Activated CD4-positive, alpha-beta T cell treated with anti-CD3 and anti-CD28 coated beads, Interleukin-2, amount 50 U/mL, for 24 hours (primary cell): ENCODE measurements around the gene KRTAP1-1.
"Not testable (repeated sequence)": the region's sequence is repeated elsewhere in the genome, so short reads cannot be mapped to it uniquely, and the experiment has no call there.

Experiments used
- DNase-seq, 2 donors: peaks; one replicate each; pipeline ENCODE4 v3.0.0-alpha.2; 2020; ENCODE audit warnings: low read depth in 1 of 2, low spot score in 1 of 2

The KRTAP1-1 gene

DNA sequence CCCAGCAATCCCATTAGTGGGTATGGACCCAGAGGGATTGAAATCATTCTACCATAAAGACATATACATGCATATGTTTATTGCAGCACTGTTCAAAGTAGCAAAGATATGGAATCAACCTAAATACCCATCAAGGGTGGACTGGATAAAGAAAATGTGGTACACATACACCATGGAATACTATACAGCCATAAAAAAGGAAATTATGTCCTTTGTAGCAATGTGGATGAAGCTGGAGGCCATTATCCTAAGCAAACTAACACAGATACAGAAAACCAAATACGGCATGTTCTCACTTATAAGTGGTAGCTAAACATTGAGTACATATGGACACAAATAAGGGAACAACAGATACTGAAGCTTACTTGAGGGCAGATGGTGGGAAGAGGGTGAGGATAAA lies 16.3 kb upstream of the KRTAP1-1 start:
- DNase-seq, result no peak

DNA sequence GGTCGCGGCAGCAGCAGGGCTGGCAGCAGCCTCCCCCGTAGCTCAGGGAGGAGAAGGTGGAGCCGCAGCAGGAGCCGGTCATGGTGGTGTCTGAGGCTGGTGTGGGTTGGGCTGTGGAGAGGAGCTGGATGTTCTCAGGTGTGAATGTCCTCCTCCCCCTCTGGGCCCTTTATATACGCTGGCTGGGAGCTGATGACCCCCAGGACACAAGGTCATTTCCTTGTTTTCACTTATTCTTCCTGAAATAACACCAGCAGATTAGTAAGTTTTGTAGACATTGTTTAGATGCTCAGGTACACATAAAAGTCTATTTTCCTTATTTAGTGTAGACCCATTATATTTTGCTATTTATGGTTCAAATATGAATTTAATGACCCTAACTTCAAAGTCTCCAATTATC lies 13.9 kb upstream of the KRTAP1-1 start, which contains the start of gene KRTAP2-2:
KRTAP2-2 (minus strand) TSS at position 101 of the 400 bp plus-strand sequence; CDS start at position 82, 19 bp downstream.
- DNase-seq, result not testable (repeated sequence)

DNA sequence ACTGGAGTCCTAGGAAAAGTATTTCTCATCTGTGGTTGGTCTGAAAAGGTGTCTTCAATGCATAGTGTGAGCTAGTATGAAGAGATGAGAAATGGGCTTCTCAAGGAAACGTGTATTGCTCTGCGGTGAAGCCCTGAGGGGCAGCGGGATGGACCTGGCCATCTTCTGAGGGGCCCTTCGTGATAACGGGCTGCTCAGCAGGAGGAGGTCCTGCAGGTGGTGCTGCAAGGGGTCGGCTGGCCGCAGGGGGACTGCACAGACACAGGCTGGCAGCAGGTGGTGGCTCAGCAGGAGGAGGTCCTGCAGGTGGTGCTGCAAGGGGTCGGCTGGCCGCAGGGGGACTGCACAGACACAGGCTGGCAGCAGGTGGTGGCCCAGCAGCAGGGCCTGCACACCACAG lies 13.3 kb upstream of the KRTAP1-1 start:
- not testable (repeated sequence) for DNase-seq

DNA sequence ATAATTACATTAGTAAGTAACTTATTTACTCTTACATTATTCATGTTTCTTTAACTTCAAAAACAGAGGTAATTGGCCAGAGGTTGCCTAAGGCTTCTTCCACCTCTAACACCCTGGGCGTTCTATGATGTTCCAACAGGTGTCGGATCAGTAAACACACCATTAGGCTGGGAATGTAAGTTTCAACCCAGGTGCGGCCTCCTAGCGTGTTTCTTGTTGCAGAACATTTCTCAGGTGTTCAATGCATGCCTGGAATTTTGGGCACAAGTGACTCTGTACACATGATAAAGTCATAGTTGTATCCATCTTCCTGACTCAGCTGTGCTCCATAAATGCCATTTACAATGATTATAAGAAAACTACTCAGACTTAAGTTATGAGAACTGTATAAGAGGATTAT lies 12.8 kb upstream of the KRTAP1-1 start:
- no peak for DNase-seq

- DNase-seq, result no peak
These were observed 11.3 kb upstream of the KRTAP1-1 start for GRCh38 chr17:41052566-41052965.

DNA sequence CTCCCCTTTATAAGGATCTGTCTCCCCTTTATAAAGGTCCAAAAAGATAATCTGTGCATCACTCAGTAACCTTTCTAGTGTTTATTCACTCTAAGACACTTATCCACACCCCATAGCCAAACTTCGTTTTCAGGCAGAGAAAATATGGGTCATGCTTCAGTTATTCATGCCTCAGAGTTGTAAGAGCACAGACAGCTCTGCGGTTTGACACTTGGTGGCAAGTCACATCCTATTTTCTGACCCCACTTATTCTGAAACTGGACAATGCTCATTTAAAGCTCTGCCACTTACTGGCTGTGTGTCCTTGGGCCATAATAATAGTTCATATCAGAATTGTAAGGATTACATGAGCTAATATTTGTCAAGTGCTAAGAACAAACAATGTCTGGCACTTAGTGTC lies 7.9 kb upstream of the KRTAP1-1 start:
- no peak for DNase-seq

DNA sequence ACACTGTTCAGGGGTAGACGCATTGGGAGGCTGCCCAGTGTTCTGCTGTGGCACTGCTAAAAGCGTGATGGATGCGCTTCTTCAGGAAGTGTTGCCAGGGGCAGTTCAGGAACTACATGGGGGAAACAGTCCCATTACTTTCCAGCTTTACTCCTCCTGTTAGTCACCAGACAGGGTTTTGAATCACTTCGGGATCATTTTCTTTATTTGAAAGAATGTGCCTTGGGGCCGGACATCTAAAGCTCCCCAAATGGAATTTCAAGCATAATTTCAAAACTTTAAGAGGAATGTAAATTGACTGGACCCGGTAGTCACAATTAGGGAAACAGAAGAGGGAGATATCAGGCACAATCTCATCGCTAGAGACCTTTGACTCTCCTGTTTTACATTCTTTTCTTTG lies 7.2 kb upstream of the KRTAP1-1 start:
- DNase-seq, result no peak

- not testable (repeated sequence) for DNase-seq
These were observed 5.7 kb upstream of the KRTAP1-1 start, which contains the start of gene KRTAP2-1 for GRCh38 chr17:41046735-41047465. KRTAP2-1 (minus strand) TSS chr17:41047316; CDS start chr17:41047267, 49 bp downstream.

DNA sequence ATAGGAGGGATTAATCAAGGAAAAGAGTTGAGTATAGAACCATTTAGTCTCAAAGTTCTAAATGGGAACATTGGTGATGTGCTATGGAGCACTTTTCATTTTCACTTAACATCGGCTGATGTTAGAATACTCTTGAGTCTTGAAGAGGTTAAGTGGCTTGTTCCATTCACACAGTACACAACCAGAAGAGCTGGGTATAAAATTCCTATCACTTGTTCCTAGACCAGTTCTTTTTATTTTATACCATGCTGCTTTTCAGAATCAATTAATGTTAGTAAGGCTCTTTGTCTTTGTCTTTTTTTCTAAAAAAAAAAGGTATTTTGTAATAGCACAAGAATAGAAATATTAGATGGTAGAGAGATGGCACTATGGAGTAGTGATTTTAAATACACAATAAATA lies 1.7 kb upstream of the KRTAP1-1 start:
- DNase-seq, result no peak

DNA sequence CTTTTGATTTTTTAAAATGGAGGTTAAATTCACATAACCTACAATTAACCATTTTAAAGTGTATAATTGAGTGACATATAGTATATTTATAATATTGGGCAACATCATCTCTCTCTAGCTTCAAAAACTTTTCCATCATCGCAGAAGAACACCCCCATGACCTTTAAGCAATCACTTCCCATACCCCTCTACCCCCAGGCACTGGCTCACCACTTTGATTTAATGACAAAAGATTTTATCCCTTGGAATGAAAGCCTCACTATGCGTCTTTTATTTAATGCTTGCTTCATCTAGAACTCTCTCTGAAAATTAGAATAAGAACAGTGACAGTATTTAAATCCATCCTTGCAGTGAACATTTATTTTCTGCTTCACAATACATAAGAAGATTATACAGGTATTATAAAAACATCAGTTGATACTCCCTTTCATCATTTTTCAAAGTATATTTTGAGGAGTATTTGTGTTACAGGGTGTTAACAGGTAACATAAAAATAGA lies 3.3 kb downstream of the KRTAP1-1 start:
- DNase-seq, result no peak

DNA sequence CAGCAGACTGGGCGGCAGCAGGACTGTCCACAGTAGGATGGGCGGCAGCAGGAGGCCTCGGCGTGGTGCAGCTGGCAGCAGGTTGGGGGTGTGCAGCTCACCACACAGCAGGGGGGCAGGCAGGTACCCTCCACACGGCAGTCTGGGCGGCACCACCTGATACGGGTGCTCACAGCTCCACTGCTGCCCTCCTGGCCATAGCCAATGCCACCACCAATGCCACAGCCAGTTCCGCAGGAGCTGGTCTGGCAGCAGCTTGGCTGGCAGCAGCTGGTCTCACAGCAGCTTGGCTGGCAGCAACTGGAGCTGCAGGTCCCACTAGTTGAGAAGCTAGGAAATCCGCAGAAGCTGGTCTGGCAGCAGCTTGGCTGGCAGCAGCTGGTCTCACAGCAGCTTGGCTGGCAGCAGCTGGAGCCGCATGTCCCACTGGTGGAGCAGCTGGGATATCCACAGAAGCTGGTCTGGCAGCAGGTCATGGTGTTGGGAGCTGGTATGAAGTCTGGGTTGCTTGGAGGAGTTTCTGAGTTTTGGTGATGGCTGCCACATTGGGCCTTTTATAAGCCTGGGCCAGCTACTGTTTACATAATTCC lies 6.8 kb downstream of the KRTAP1-1 start, which contains the start of gene KRTAP1-3:
KRTAP1-3 (minus strand) TSS at position 529 of the 590 bp plus-strand sequence; CDS start at position 476, 53 bp downstream.
- DNase-seq, result not testable (repeated sequence)

- DNase-seq, result no peak
These were observed 11.5 kb downstream of the KRTAP1-1 start, which contains the start of gene KRTAP1-4 for GRCh38 chr17:41029633-41030245. KRTAP1-4 (minus strand) TSS chr17:41030195; CDS start chr17:41030078, 117 bp downstream.

DNA sequence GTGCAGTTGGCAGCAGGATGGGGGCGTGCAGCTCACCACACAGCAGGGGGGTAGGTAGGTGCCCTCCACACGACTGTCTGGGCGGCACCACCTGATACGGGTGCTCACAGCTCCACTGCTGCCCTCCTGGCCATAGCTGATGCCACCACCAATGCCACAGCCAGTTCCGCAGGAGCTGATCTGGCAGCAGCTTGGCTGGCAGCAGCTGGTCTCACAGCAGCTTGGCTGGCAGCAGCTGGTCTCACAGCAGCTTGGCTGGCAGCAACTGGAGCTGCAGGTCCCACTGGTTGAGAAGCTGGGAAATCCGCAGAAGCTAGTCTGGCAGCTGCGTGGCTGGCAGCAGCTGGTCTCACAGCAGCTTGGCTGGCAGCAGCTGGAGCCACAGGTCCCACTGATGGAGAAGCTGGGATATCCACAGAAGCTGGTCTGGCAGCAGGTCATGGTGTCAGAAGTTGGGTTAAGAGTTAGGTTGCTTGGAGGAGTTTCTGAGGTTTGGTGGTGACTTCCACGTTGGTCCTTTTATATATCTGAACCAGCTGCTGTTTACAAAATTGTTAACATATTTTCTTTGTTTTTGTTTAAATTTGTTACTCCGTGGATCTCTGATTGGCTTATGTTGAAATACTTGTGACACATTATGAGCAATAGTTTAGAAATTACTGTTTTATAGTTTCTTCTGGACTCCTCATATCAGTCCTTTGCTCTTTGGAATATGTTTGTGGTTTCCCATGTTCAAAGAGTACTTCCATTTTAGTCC lies 14.4 kb downstream of the KRTAP1-1 start, which contains the start of gene KRTAP1-5:
KRTAP1-5 (minus strand) TSS at position 494 of the 757 bp plus-strand sequence; CDS start at position 441, 53 bp downstream.
- no peak for DNase-seq

DNA sequence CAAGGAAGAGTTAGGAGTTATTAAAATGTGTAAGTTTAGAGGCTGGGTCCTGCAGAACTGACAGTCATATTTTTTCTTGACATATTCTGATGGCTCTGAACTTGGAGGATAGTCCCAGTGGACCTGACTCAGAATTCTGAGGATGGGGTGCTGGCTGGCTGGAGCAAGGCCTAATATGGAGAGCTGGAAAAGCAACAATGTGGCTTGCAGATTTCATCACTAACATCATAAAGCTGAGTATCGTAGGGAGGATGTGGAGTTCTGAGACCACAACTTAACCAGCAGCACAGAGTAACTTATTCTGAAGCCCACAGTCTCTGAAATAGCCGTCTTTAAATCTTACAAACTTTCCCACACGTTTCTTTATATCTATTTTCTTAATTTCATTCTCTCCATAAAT lies 16.6 kb downstream of the KRTAP1-1 start:
- DNase-seq, result no peak

DNA sequence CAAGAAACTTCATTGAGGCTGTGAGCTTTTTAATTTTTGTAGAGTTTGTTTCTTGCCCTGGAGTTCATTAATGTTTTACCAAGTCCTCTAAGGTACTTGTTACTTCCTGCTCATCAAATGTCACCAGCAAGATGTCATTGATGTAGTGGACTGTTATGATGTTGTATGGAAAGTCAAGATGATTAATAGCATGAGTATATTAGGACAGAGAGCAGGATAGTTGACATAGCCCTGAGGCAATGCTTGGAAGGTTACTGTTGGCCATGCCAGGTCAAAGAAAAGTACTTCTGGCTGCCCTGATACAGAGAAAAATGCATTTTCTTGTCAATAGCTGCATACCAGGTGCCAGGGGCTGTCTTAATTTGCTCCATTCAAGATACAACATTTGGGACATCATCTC lies 20.9 kb downstream of the KRTAP1-1 start:
- DNase-seq, result no peak

DNA sequence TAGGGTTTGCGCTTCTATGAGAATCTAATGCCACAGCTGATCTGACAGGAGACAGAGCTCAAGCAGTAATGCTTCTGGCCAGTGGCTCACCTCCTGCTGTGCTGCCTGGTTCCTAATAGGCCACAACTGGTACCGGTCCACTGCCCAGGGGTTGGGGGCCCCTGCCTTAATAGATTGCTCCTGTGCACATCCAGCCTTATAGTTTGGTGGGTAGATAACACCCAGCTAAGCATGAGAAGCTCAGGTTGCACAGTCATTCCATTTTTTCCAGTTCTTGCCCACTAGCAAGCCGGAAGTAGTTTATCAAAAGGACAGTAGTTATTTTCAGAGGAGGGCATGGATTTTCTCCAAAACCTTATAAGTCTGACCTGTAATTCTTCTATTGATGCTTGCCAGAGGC lies 21.8 kb downstream of the KRTAP1-1 start:
- DNase-seq, result no peak

DNA sequence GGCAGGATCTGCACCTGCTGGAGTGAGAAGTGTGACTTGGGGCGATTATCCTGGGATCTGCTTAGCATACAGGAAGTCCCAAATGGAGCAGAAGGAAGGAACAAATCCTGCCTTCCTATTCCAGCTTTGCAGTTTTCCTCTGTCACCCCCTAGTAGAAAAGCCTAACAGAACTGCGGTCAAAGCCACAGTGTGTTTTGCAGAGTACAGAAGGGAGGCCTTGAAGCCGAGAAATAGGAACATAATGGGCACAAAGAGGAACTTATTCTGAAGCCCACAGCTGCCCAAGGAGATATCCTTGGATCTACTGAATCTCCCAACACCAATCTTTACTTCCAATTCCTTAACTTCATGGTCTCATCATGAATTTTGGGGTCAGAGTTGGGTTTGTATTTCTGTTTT lies 22.7 kb downstream of the KRTAP1-1 start:
- no peak for DNase-seq

- no peak for DNase-seq
These were observed 24.6 kb downstream of the KRTAP1-1 start for GRCh38 chr17:41016578-41017215.

- DNase-seq, result no peak
These were observed 25.8 kb downstream of the KRTAP1-1 start for GRCh38 chr17:41015454-41015853.

DNA sequence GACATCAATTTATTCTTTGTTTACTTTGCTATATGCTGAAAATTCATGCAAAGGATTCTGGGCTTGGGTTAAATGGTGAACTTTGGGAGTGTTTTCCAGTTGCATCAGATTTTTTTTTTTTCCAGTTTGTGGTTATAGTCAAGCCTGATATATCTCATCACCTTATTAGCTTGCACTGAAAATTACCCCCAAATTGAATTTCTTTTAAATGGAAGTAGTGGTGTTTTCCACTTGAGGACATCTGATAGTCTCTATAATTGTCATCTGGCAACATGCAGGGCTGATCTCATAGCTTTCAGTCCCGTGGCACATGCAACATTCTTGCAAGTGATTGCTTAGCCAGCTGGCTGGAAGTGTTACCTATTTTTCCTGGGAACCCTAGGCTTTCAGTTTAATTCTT lies 27.6 kb downstream of the KRTAP1-1 start:
- no peak for DNase-seq
